ENCODE results near the gene GPC6.

GPC6 gene

DNA sequence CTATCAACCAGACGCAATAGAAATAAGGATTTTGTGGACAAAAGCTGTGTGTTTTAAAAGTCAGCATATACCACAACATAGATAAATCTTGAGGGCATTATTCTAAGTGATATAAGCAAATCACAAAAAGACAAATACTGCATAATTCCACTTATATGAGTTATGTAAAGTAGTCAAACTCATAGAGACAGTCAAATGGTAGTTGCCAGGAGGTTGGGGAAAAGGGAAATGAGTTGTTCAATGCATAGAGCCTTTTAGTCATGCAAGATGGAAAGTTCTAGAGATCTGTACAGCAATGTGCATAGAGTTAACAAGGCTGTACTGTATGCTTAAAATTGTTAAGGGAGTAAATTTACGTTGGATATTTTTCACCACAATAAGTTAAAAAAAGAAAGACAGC, 1008.1 kb downstream of the GPC6 start:
- Histone ChIP-seq H3K23ac (ENCODE audit: low read depth, low read length, poor library complexity) (no peak overlapping the region), H3K9me3 (replicated peaks in 1 of 2; ENCODE audit: control insufficient read depth in 2 of 2, insufficient read depth in 1 of 2, low read depth in 1 of 2, low read length in 2 of 2) (no peaks in the 10 kb centered on the region), H2BK5ac (ENCODE audit: low read length) (no peak overlapping the region), H2AFZ (ENCODE audit: low read length) (no peak overlapping the region), H2BK12ac (ENCODE audit: low read length) (no peak overlapping the region), H4K91ac (ENCODE audit: low read depth, low read length, poor library complexity) (no peak overlapping the region), H3K27me3 (ENCODE audit: control insufficient read depth in 3 of 3, insufficient read depth in 3 of 3, low read depth in 1 of 3, low read length in 3 of 3) (no peaks in the 10 kb centered on the region), H3K4me3 (ENCODE audit: low read length in 2 of 2) (no peak overlapping the region), H3K14ac (ENCODE audit: low read length) (no peak overlapping the region), H2AK5ac (ENCODE audit: low read depth, low read length) (no peak overlapping the region), H3K27ac (replicated peaks; ENCODE audit: low read length) (no peak overlapping the region), H3K79me1 (ENCODE audit: low read depth, low read length) (no peaks in the 10 kb centered on the region), H3K36me3 (replicated peaks in 1 of 2; ENCODE audit: control insufficient read depth in 2 of 2, insufficient read depth in 2 of 2, low read length in 2 of 2) (no peaks in the 10 kb centered on the region), H3K9ac (ENCODE audit: low read depth, low read length, poor library complexity) (no peak overlapping the region), H2BK15ac (ENCODE audit: low read length) (no peak overlapping the region), H4K8ac (ENCODE audit: low read depth, low read length) (no peak overlapping the region), H3K4me2 (ENCODE audit: insufficient read depth, low read length, poor library complexity, severe bottlenecking) (no peak overlapping the region), H2BK120ac (ENCODE audit: low read depth, low read length) (no peak overlapping the region), H3K4me1 (ENCODE audit: control insufficient read depth in 2 of 2, insufficient read depth in 1 of 2, low read depth in 1 of 2, low read length in 2 of 2) (no peaks in the 10 kb centered on the region), H3K4ac (ENCODE audit: low read length) (no peak overlapping the region), H3K18ac (ENCODE audit: low read length) (no peak overlapping the region)
- DNase-seq (ENCODE audit: low spot score): no peak
- WGBS, 2 donors (ENCODE audit: extremely low coverage in 2 of 2, insufficient read length in 2 of 2, insufficient replicate concordance in 1 of 2): no CpG with 5 or more reads among the region's 2 CpGs

DNA sequence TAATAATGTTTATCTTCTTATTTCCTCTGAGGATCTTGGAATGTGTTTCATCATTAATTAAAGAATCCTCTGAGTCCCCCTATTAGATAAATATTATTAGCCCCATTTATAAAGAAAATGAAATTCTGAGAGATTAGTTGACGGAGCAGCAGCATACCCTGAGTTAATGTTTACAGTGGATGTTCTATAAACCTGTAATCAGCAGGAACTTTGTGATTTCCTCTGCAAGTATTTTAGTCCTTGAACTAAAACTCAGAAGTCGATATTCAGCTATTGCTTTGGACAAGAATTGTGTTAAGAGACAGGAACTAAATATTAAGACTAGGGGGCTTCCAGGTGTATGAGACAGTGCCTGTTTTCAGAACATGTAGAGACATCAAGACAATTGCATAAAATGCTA, 1009.5 kb downstream of the GPC6 start:
- H3K18ac ChIP-seq (ENCODE audit: low read length): no peak overlapping the region
- no peaks in the 10 kb centered on the region for H3K27me3 ChIP-seq (ENCODE audit: control insufficient read depth in 3 of 3, insufficient read depth in 3 of 3, low read depth in 1 of 3, low read length in 3 of 3)
- no CpG with 5 or more reads among the region's 2 CpGs for WGBS, 2 donors (ENCODE audit: extremely low coverage in 2 of 2, insufficient read length in 2 of 2, insufficient replicate concordance in 1 of 2)

DNA sequence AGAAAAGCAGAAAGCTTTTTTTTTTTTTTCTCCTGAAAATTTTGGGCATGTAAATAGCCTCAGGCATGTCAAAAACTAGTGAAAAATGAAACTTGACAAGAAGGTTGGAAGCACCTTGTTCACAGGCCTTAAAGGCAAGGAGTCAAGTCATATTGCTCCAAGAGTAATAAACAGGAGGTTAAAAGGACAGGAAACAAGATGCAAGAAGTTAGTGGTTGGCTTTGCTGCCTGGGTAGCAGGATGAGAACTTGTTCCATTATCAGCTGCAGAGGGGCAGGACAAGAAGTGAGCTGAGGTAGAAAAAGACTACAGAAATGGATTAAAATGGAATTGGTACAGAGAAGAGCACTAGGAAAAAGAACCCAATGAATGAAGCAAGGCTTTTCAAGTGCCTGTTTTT, 1010.3 kb downstream of the GPC6 start:
- DNase-seq (ENCODE audit: low spot score): no peak
- H2BK15ac ChIP-seq (ENCODE audit: low read length): no peak overlapping the region
- H3K27ac ChIP-seq (replicated peaks; ENCODE audit: low read length): no peak overlapping the region
- H2AK5ac ChIP-seq (ENCODE audit: low read depth, low read length): no peak overlapping the region
- no peak overlapping the region for H2BK120ac ChIP-seq (ENCODE audit: low read depth, low read length)
- no peak overlapping the region for H4K91ac ChIP-seq (ENCODE audit: low read depth, low read length, poor library complexity)
- no peaks in the 10 kb centered on the region for H3K36me3 ChIP-seq (replicated peaks in 1 of 2; ENCODE audit: control insufficient read depth in 2 of 2, insufficient read depth in 2 of 2, low read length in 2 of 2)
- no peak overlapping the region for H3K4ac ChIP-seq (ENCODE audit: low read length)
- H3K23ac ChIP-seq (ENCODE audit: low read depth, low read length, poor library complexity): no peak overlapping the region
- H3K9me3 ChIP-seq (replicated peaks in 1 of 2; ENCODE audit: control insufficient read depth in 2 of 2, insufficient read depth in 1 of 2, low read depth in 1 of 2, low read length in 2 of 2): no peaks in the 10 kb centered on the region
- no peak overlapping the region for H3K4me3 ChIP-seq (ENCODE audit: low read length in 2 of 2)
- no peak overlapping the region for H2BK12ac ChIP-seq (ENCODE audit: low read length)
- H2BK5ac ChIP-seq (ENCODE audit: low read length): no peak overlapping the region
- H3K4me1 ChIP-seq (ENCODE audit: control insufficient read depth in 2 of 2, insufficient read depth in 1 of 2, low read depth in 1 of 2, low read length in 2 of 2): no peaks in the 10 kb centered on the region
- no peak overlapping the region for H4K8ac ChIP-seq (ENCODE audit: low read depth, low read length)
- no peak overlapping the region for H3K18ac ChIP-seq (ENCODE audit: low read length)
- no peak overlapping the region for H3K14ac ChIP-seq (ENCODE audit: low read length)
- no peak overlapping the region for H3K4me2 ChIP-seq (ENCODE audit: insufficient read depth, low read length, poor library complexity, severe bottlenecking)
- no peaks in the 10 kb centered on the region for H3K79me1 ChIP-seq (ENCODE audit: low read depth, low read length)
- no peak overlapping the region for H3K9ac ChIP-seq (ENCODE audit: low read depth, low read length, poor library complexity)
- H2AFZ ChIP-seq (ENCODE audit: low read length): no peak overlapping the region
- no peaks in the 10 kb centered on the region for H3K27me3 ChIP-seq (ENCODE audit: control insufficient read depth in 3 of 3, insufficient read depth in 3 of 3, low read depth in 1 of 3, low read length in 3 of 3)

More for the DNA sequence above, 1009.5 kb downstream of the GPC6 start:
- no peak overlapping the region for H3K4me3 ChIP-seq (ENCODE audit: low read length in 2 of 2)
- no peak overlapping the region for H2BK5ac ChIP-seq (ENCODE audit: low read length)
- H3K27ac ChIP-seq (replicated peaks; ENCODE audit: low read length): no peak overlapping the region
- H3K14ac ChIP-seq (ENCODE audit: low read length): no peak overlapping the region
- H3K4me2 ChIP-seq (ENCODE audit: insufficient read depth, low read length, poor library complexity, severe bottlenecking): no peak overlapping the region
- H2AK5ac ChIP-seq (ENCODE audit: low read depth, low read length): no peak overlapping the region
- no peak overlapping the region for H4K91ac ChIP-seq (ENCODE audit: low read depth, low read length, poor library complexity)
- H2BK15ac ChIP-seq (ENCODE audit: low read length): no peak overlapping the region
- H3K23ac ChIP-seq (ENCODE audit: low read depth, low read length, poor library complexity): no peak overlapping the region
- no peak overlapping the region for H2BK120ac ChIP-seq (ENCODE audit: low read depth, low read length)
- H4K8ac ChIP-seq (ENCODE audit: low read depth, low read length): no peak overlapping the region
- H3K9ac ChIP-seq (ENCODE audit: low read depth, low read length, poor library complexity): no peak overlapping the region
- no peak for DNase-seq (ENCODE audit: low spot score)
- no peaks in the 10 kb centered on the region for H3K36me3 ChIP-seq (replicated peaks in 1 of 2; ENCODE audit: control insufficient read depth in 2 of 2, insufficient read depth in 2 of 2, low read length in 2 of 2)
- H2AFZ ChIP-seq (ENCODE audit: low read length): no peak overlapping the region
- H3K4me1 ChIP-seq (ENCODE audit: control insufficient read depth in 2 of 2, insufficient read depth in 1 of 2, low read depth in 1 of 2, low read length in 2 of 2): no peaks in the 10 kb centered on the region
- no peaks in the 10 kb centered on the region for H3K9me3 ChIP-seq (replicated peaks in 1 of 2; ENCODE audit: control insufficient read depth in 2 of 2, insufficient read depth in 1 of 2, low read depth in 1 of 2, low read length in 2 of 2)
- H3K4ac ChIP-seq (ENCODE audit: low read length): no peak overlapping the region
- H2BK12ac ChIP-seq (ENCODE audit: low read length): no peak overlapping the region
- no peaks in the 10 kb centered on the region for H3K79me1 ChIP-seq (ENCODE audit: low read depth, low read length)

DNA sequence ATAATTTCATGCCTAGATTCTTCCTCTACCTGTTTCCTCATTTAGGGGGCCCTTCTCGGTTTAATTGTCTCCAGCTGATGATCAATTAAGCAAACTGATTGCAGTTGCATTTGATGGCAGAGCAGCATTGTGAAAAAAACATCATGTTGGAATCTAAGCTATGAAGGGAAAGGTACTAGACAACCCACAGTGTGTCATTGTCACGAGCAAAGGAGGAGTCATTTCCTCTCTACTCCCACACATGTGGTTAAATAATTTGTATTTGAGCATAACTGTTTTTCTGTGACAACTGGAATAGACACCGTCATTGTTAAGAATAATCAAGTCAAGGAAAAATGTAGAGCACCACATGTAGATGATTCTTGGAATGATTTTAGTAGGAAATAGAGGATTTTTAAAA, 1012.5 kb downstream of the GPC6 start:
- no peak overlapping the region for H2AFZ ChIP-seq (ENCODE audit: low read length)
- H2BK15ac ChIP-seq (ENCODE audit: low read length): no peak overlapping the region
- H3K4me1 ChIP-seq (ENCODE audit: control insufficient read depth in 2 of 2, insufficient read depth in 1 of 2, low read depth in 1 of 2, low read length in 2 of 2): no peaks in the 10 kb centered on the region
- DNase-seq (ENCODE audit: low spot score): no peak
- H3K9me3 ChIP-seq (replicated peaks in 1 of 2; ENCODE audit: control insufficient read depth in 2 of 2, insufficient read depth in 1 of 2, low read depth in 1 of 2, low read length in 2 of 2): no peaks in the 10 kb centered on the region
- no peaks in the 10 kb centered on the region for H3K27me3 ChIP-seq (ENCODE audit: control insufficient read depth in 3 of 3, insufficient read depth in 3 of 3, low read depth in 1 of 3, low read length in 3 of 3)
- H3K36me3 ChIP-seq (replicated peaks in 1 of 2; ENCODE audit: control insufficient read depth in 2 of 2, insufficient read depth in 2 of 2, low read length in 2 of 2): no peaks in the 10 kb centered on the region
- H3K4ac ChIP-seq (ENCODE audit: low read length): no peak overlapping the region
- H2BK120ac ChIP-seq (ENCODE audit: low read depth, low read length): no peak overlapping the region
- H3K14ac ChIP-seq (ENCODE audit: low read length): no peak overlapping the region
- no peak overlapping the region for H2BK12ac ChIP-seq (ENCODE audit: low read length)
- H2AK5ac ChIP-seq (ENCODE audit: low read depth, low read length): no peak overlapping the region
- no peak overlapping the region for H2BK5ac ChIP-seq (ENCODE audit: low read length)
- no peak overlapping the region for H4K91ac ChIP-seq (ENCODE audit: low read depth, low read length, poor library complexity)
- no peak overlapping the region for H3K4me2 ChIP-seq (ENCODE audit: insufficient read depth, low read length, poor library complexity, severe bottlenecking)
- H4K8ac ChIP-seq (ENCODE audit: low read depth, low read length): no peak overlapping the region
- H3K9ac ChIP-seq (ENCODE audit: low read depth, low read length, poor library complexity): no peak overlapping the region
- H3K27ac ChIP-seq (replicated peaks; ENCODE audit: low read length): no peak overlapping the region
- no CpG with 5 or more reads among the region's 3 CpGs for WGBS, 2 donors (ENCODE audit: extremely low coverage in 2 of 2, insufficient read length in 2 of 2, insufficient replicate concordance in 1 of 2)
- no peak overlapping the region for H3K23ac ChIP-seq (ENCODE audit: low read depth, low read length, poor library complexity)
- H3K18ac ChIP-seq (ENCODE audit: low read length): no peak overlapping the region
- no peaks in the 10 kb centered on the region for H3K79me1 ChIP-seq (ENCODE audit: low read depth, low read length)
- no peak overlapping the region for H3K4me3 ChIP-seq (ENCODE audit: low read length in 2 of 2)

Data from neuronal stem cell (in vitro differentiated cells).